H1 (cell line): Measurements from ENCODE around the gene NAT8L.

ENCODE experiments used
- EP300 ChIP-seq, 2 experiments: IDR thresholded peaks; 1 replicate in 1 of 2; 2 replicates in 1 of 2; pipeline ENCODE4 v1.6.1; 2011 to 2012; ENCODE audit warnings: low read depth in 2 of 2, low read length in 2 of 2, mild to moderate bottlenecking in 2 of 2, borderline replicate concordance in 1 of 2, inconsistent platforms in 1 of 2, moderate library complexity in 1 of 2
- KDM1A ChIP-seq: fragments of 200-600, 300-600 bp; sonication (generic); IDR thresholded peaks from 2 replicates; pipeline ENCODE4 v1.7.1; 2016; ENCODE audit warnings: mild to moderate bottlenecking, low read length, borderline replicate concordance
- NANOG ChIP-seq: IDR thresholded peaks from 2 replicates; pipeline ENCODE4 v1.6.1; 2011; ENCODE audit warnings: low read length, low read depth, mild to moderate bottlenecking, inconsistent platforms; ENCODE audit not compliant: insufficient read depth, poor library complexity, severe bottlenecking
- TF ChIP-seq, protein P1 (sequence below), 3 experiments: IDR thresholded peaks; 1 replicate in 2 of 3; 2 replicates in 1 of 3; pipeline versions ENCODE4 v1.5.1 to v1.6.1; 2011; ENCODE audit warnings: low read length in 3 of 3, mild to moderate bottlenecking in 3 of 3, inconsistent platforms in 2 of 3, low read depth in 1 of 3, moderate library complexity in 1 of 3; ENCODE audit not compliant: insufficient read depth in 1 of 3; ENCODE audit errors: control extremely low read depth in 1 of 3

DNA sequence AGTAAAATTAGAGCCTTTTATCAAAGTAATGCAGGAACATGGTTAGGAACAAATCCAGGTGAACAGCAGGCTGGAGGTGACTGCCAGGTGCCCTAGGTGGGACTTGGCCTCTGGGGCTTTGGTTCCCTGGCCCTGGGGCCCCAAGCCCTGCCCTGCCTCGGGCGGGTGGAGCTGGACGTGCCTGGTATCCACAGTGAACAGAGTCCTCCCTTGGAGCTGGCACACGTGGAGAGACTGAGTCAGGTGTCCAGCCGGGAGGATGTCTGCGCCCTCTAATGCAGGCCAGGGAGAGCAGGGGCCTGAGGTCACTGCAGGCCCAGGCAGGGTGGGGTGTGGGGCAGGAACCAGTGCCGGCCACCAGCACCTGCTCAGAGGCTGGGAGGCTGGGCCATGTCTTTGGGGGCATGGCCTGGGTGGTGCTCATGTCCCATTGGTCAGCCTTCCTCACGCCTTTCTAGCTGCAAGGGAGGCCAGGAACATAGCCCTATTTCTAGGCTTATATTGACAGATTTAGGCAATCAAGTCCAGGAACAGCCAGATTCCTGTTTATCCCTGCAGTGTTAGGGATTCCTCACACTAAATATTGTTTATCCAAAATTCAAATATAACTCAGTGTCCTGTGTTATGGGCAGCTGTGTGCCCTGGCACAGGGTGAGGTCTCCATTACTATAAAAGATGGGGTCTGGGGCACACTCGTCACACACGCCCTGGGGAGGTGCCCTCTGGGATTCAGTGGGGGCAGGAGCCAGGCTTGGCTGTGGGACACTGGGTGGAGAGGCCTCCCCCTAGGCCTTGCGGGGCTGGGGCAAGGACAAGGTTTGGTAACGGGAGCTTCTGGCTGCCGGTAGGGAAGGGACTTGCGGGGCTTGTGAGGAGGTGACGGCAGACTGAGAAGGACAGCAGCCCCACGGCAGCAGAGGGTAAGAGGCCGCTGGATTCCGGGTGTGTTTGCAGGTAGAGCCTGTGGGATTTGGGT, 14.3 kb upstream of the NAT8L start:
- TF ChIP-seq, protein P1, sequence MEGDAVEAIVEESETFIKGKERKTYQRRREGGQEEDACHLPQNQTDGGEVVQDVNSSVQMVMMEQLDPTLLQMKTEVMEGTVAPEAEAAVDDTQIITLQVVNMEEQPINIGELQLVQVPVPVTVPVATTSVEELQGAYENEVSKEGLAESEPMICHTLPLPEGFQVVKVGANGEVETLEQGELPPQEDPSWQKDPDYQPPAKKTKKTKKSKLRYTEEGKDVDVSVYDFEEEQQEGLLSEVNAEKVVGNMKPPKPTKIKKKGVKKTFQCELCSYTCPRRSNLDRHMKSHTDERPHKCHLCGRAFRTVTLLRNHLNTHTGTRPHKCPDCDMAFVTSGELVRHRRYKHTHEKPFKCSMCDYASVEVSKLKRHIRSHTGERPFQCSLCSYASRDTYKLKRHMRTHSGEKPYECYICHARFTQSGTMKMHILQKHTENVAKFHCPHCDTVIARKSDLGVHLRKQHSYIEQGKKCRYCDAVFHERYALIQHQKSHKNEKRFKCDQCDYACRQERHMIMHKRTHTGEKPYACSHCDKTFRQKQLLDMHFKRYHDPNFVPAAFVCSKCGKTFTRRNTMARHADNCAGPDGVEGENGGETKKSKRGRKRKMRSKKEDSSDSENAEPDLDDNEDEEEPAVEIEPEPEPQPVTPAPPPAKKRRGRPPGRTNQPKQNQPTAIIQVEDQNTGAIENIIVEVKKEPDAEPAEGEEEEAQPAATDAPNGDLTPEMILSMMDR (IDR thresholded peaks at IDR 0.05; ENCODE audit: control extremely low read depth in 1 of 3, insufficient read depth in 1 of 3, low read depth in 1 of 3, low read length in 3 of 3) = no peak
- TF ChIP-seq EP300 (IDR thresholded peaks at IDR 0.05; ENCODE audit: borderline replicate concordance in 1 of 2, low read depth in 2 of 2, low read length in 2 of 2) = no peak
- no peak for TF ChIP-seq KDM1A
- TF ChIP-seq NANOG = no peak
